NCI-H146 treated with DMSO at 0.1 percent for 48 hours (cell line): ENCODE data around the gene SECTM1.
"Not testable (repeated sequence)": the region's sequence is repeated elsewhere in the genome, so short reads cannot be mapped to it uniquely, and the experiment has no call there.

ENCODE experiments used
- DNase-seq: peaks from one replicate; lab custom pipeline; 2025; ENCODE audit not compliant: unreplicated experiment; lab: John Stamatoyannopoulos, UW

SECTM1 gene

DNA sequence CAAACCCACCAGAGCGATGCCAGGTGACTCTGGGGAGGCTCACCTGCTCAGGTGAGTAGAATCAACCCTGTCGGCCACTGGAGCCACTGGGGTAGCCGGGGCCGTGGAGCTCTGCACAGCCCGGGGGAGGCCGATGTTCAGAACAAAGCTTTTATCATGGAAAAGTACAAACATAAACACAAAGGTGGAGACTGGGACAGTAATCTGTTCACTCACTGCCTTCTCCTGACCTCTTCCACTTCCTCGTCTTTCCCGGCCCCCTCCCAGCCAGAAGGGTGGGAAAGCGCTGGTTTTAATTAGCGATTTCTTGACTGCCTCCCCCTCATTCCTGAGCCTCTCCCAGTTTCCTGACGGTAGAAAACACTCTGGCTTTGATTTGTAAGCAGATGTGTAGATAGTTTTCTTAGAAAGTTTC lies 15.7 kb upstream of the SECTM1 start:
- no peak for DNase-seq

DNA sequence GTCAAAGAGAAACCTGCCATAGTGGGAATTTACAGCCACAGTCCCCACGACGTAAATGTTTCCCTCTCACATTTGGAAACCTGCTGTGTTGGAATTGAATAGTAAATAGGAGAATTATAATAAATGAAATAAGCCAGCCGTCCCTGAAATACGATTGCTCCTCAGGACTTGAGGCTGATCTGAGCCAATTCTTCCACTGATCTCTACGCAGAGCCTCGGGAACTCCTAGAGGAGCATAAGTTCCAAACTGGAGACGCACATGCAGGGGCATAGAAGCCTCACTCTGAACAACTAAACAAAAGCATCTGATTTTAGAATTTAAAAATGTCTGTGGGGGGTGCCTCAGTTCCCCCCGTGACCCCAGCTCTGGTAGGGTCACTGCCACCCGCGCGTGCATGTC lies 15.3 kb upstream of the SECTM1 start:
- no peak for DNase-seq

DNA sequence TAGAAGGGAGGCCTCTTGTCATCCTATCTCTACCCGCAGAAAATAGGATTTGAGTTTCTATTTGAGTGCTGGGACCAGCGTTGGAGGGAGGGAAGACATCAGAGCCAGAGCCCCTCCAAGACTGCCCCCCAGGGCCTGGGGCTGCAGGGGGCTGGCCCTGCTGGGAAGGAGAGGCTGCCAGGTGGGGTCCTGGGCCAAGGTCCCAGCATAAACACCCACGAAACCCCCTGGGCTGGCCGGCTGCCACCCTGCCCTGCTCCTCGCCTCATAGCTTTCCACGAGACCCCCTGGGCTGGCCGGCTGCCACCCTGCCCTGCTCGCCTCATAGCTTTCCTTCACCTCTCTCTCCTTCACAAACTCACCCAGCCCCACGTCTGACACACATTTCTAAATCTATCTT lies 14.9 kb upstream of the SECTM1 start:
- no peak for DNase-seq

DNA sequence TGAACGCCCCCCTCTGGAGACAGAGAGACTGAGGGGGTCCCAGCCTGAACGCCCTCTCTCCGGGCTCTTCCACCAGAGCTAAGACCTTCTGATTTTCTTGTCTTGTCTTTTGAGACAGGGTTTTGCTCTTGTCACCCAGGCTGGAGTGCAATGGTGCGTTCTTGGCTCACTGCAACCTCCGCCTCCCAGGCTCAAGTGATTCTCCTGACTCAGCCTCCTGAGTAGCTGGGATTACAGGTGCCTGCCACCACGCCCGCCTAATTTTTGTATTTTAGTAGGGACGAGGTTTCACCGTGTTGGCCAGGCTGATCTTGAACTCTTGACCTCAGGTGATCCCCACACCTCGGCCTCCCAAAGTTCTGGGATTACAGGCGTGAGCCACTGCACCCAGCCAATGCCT lies 14.4 kb upstream of the SECTM1 start:
- not testable (repeated sequence) for DNase-seq

DNA sequence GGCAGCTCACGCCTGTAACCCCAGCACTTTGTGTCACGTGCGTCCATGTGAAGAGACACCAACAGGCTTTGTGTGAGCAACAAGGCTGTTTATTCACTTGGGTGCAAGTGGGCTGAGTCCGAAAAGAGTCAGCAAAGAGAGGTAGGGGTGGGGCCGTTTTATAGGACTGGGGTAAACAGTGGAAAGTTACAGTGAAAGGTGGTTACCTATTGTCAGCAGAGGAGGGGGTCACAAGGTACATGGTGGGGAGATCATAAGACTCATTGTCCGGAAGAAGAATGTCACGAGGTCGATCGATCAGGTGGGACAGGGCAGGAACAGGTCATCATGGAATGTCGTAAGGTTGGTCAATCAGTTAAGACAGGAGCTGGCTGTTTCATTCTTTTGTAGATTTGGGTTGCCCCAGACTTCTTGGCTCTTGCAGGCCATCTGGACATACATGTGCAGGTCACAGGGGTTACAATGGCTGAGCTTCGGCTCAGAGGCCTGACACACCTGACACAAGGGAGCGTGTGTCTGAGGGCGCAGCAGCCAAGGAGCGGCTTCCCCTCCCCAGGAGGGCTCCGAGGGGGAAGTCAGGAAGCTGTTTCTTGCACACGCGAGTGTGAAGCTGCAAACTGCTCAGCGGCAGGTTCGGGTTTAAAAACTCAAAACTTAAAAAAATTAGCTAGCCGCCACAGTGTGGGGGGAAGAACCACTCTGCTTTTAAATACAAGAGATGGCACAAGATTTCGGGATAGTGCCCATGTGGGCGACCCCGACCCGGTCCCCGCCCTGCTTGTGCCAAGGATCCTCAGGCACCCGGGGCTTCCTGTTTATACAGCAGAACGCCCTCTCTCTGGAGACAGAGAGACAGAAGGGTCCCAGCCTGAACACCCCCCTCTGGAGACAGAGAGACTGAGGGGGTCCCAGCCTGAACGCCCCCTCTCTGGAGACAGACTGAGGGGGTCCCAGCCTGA lies 13.1 kb upstream of the SECTM1 start:
- DNase-seq: no peak

DNA sequence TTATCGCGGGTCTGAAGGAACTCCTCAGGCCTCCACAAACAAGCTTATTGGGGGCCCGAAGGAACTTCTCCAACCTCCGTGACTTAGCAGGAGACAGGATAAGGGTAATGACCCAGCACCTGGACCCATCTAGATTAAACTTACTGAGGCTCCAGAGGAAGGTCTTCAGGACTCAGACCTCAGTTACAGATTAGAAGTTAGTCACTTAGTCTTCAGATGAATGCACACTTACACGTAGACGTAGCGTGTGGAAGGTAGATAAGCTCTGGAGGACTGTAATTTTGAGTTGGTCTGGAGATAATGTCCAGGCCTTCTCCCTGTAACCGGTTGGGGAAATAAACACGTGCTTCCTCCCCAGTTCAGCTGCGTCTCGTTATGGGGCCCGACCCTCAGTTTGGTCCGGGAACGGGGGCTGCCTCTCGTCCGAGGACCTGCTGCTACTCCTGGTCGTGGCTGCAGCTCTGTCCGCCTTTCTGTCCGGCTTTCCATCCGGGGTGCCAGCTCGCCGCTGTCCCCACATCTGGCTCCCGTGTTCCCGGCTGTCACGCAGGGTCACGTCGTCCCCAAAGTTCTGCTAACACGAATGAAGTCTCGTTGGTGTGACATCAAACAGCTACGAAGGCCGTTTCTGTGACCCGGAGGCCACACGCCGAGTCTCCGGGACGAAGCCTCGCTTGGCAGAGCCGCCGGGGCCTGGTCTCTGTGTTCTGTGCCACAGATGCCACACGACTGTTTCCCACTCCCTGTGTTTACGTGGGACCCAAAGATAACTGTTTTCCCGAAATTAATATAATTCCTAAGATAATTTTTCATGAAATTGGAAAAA lies 11.8 kb upstream of the SECTM1 start:
- no peak for DNase-seq

DNA sequence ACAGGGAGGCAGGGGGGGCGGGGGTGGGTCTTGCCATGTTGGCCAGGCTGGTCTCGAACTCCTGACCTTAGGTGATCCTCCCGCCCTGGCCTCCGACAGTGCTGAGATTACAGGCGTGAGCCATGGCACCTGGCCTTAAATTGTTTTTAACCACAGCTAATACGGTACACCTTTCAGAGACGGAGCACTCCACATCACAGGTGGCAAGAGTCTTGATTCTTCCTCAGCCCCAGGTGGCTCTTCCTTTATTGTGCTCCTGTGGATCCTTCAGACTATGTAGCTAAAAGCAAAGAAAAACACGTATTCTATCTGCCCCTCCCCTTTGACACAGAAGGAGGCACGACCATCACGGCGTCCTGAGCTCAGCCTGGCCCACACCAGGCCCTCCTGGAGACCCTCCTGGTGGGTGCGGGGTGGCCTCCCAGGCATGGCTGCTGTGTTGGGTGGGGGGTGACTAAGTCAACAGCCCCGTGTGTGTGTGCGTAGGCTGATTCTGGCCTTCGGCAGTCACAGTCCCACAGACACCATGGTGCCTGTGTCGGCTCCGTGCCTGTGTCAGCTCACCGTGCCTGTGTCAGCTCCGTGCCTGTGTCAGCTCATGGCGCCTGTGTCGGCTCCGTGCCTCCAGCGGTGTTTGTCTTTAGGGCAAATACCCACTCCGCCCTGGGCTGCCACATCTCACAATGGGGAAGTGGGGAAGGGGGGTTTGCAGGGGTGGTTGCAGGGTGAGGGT lies 10.8 kb upstream of the SECTM1 start:
- DNase-seq: no peak

DNA sequence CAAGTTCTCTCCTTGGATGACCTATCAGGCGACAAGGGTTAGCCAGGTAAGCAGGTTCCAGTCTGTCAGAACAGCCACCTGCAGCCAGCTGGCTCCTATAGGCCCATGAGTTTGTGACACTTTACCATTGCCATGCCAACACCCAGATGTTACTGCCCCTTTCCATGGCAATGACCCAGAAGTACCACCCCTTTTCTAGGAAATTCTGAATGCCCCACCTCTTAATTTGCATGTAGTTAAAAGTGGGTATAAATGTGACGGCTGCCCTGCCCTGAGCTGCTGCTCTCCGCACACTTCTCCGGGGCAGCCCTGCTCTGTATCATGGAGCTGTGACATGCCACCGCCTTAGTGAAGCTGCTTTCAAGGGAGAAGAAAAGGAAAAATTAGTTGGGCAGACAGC lies 10.0 kb upstream of the SECTM1 start:
- DNase-seq: no peak

DNA sequence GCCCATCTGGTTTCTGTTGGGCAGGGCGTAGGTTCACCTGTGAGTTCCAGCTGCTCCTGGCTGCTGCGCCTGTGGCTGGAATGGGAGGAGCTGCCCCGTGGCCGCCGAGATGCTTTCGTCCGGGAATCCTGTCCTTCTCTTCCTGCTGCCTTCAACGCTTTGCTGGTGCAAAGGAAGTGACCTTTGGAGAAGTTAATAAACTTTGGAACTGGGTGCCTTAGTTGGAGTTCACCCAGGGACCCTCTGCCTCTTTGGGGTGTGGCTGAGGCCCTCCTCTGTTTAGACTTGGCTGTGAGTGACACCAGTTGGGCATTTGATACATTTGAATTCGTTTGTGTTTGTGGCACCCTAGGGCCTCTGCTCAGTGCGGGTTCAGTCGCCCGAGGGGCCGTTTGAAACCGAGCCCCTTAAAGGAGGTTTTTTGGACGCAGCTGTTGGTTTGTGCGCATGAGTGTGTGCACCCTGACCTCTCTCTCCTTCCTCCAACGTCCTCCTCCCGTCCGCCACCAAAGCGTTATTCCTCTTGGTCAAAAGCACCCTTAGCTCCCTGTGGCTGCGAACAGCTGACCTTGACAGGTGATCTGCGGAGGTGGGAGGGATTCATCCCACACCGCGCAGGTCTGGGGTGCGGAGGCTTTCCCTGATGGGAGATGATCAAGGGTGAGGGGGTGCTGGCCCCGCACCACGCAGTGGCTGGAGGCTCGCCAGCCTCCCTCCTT lies 9.0 kb upstream of the SECTM1 start:
- no peak for DNase-seq

DNA sequence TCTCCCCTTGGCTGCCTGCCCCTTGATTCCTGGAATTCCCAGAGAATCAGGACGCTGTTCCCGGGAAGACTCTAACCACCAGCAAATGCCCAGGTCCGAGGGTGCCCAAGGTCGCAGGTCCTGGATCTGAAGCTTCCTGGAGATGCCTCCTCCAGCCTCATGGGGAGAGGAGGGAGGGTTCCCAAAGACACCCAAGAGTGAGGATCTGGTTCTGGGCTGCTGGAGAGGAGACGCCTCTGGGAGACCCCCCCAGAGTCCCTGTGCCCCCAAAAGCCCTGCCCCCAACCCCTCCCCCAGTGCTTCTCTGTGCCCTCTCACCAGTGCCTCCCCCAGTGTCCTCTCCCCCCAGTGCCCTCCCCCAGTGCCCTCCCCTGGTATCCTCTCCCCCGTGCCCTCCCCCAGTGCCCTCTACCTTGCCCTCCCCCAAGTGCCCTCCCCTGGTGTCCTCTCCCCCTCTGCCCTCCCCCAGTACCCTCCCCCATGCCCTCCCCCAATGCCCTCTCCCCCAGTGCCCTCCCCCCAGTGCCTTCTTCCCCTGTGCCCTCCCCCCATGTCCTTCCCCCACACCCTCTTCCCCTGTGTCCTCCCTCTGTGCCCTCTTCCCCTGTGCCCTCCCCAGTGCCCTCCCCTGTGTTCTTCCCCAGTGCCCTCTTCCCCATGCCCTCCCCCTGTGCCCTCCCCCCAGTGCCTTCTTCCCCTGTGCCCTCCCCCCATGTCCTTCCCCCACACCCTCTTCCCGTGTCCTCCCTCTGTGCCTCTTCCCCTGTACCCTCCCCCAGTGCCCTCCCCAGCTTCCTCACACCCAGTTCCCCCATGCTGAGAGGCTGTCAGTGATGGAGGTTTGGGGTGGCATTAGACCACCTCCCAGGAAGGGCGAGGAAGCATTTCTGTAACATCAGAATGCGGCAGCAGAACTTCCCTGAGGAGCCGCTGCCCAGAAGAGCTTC lies 6.3 kb upstream of the SECTM1 start:
- DNase-seq: no peak

DNA sequence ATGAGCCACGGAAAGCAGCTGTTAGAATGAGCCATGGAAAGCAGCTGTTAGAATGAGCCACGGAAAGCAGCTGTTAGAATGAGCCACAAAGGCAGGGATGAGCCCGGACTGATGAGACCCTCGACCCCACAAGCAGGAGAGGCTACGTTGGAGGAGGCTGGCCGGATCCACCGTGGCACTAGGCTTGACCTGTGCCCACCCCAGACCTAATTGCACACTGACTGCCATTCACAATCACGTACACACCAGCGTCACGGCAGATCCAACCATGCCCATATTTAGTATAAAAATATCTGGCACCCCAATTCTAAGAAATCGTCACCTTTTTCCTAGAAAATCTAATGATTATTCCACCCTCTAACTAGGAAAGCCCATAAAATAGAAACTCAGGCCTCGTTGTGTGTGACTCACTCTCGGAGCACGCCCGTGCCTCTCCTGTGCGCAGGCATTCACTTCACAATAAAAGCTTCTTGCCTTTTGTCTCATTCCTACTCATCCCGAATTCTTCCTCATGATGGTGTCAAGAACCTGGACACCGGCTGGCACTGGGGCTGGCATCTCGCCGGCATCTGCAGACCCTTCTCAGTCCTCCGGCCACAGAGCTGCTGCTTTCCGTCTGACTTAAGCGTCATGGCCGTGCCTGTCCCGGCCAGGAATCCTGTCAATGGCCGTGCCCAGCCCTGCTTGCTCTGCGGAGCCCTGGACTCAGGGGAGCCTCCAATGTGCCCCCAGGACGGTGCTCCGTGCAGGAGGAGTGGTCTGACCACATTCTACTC lies 5.5 kb upstream of the SECTM1 start:
- no peak for DNase-seq

DNA sequence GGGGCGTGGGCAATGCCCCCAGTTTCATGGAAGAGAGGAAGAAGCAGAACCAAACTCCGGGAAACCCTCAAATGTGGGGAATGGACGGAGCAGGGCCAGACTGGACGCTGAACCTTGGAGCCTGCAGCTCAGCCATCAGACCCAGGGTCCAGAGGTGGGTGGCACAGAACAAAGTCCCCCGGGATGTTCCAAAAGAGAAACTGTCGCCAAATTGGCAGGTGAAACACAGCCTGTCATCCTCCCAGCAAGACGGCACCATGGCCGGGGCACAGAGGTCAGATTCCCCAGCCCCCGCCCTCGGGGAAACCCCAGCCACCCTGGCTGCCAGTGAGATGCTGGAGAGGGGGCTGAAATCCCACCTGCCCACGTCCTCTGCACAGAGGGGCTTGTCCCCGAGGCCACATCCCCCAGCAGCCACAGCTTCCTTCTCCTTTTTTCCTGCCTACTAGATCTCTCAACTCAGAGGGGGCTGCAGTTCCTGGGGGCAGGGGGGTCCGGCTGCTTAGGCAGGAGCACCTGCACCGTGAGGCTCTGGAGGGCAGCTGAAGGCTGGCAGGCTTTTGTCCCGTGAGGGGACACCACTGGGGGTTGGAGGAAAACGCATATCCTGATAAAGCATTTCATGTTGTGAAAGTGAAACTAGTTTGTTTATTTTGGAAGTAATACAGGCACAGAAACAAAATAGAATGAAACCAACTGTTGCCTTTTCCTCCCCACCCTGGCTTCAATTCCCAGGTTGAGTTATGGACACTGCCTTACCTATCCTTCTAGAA lies 1.2 kb upstream of the SECTM1 start:
- no peak for DNase-seq

DNA sequence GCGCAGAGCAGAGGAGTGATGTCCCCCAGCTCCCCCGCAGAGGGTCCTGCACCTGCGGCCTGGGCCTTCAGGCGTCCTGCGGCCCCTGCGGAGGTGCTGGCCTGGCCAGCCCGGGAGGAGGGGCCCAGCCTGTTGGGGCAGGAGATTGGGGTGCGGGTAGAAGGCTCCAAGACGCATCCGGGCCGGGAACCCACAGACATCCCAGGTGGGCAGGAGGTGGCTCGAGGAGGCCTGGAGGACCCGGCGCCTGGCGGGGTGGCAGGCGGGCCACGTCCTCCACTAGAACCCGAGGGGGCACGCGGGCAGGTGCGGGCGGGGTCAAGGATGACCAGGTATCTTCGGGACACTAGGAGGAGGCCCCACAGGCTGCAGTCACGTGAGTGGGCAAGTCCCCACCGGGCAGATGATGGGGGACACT lies 647 bp upstream of the SECTM1 start:
- DNase-seq: no peak

DNA sequence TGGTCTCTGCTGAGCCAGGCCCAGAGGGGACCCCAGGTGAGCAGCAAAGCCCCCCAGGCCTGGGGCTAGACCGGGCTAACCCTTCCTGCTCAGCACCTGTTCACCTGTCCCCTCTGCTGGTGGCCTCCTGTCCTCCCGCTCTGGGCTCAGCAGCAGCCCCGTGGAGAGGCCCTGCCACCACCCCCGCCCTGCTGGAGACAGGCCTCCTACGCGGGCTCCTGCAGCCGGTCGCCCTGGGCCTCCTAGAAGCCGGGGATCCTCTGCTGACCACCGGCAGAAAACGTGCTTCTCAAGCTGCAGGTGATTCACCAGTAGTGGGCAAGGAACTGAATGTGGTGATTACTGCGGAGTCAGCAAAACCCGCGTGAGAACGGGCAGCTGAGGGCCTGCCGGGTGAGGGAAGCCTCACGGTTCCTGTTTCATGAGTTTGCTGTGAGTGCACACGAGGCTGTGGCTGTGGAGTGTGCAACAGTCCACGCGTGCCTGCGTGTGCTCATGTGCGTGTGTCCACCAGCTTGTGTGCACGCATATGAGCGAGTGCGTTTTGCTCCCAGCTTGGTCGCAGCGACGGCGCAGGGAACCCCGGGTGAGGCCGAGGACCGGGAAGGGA lies 792 bp downstream of the SECTM1 start:
- peak; percentile 32 for DNase-seq

DNA sequence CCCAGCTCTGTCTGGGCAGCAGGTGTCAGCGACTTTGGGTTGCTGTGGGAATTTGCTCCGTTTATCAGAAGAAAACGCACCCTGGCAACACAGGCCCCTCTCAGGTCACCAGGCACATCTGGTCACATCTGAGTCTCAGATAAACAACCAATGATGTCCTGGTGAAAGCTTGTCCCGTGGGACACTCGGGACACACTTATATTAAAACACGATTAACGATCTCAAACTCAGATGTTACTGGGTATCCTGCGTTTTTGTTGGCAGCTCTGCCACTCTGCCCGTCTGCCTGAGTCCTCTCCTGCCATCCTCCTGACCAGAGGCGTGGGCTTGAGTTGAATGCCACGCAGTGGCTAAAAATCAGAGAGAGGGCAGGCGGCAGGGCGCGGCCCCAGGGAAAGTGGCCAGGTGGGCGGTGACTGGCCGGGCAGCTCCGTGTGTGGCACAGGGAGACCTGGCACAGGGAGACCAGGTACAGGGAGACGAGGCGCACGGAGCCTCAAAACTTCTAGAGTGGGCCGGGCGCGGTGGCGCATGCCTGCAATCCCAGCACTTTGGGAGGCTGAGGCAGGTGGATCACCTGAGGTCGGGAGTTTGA lies 2.1 kb downstream of the SECTM1 start:
- DNase-seq: no peak

DNA sequence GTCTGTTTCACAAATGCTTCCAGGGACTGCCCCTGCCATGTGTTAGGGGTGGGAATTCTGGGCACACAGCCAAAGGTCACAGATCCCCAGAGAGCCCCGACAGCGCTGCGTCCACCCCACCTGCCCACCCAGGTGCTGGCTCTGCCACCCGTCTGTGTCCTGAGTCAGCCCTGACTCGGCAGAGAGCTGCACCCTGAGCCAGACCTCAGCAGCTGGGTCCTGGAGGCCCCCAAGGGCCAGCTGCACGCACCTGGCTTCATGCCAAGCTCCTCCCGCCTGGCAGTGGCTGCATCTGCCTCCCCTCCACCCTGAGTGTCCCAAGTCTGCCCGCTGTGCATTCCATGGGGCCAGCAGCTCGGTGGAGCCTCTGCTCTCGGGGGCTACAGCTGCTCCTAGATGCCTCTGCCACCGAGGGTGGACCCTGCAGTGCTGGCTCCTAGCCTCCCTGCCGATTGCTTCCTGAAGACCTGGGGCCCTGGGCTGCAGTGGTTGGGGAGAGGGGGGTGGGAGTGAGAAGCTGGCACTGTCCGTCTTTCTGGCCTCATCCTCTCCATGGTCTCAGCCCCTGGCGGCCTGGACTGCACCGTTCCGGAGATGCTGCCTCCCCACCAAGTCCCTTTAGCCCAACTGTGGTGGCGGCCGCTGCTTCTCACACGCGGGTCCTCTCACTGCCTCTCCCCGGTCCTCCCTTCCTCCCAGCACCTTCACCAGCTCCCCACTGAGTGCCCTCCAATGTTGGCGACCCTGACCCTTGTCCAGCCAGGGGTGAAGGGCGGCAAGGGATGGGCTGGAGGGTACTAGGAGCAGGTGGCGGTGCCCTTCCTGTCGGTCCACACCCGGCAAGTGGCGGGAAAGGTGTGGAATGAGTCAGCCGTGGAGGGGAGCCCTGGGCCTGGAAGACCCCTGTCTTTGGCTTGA lies 3.0 kb downstream of the SECTM1 start:
- peak; percentile 79 for DNase-seq
